ACHN (cell line): ENCODE measurements around the gene OR5K4.
"Not testable (repeated sequence)": the region's sequence is repeated elsewhere in the genome, so short reads cannot be mapped to it uniquely, and the experiment has no call there.

Experiments used
- DNase-seq: peaks from one replicate; pipeline ENCODE4 v3.0.0-alpha.2; 2015
- in situ Hi-C: cut with HindIII; loops from 2 replicates; pipeline ENCODE4 v1.10.0; 2017; ENCODE audit warnings: low sequenced_read_pairs, low pct_ligation_motif_present, low pct_unique_long_range_greater_than_20kb

The OR5K4 gene

GRCh38 chr3:98361289-98361688 lies 7.6 kb downstream of the OR5K4 start:
- in situ Hi-C loops: no loop called here
- no peak for DNase-seq

GRCh38 chr3:98367464-98368246 lies 14.0 kb downstream of the OR5K4 start:
- in situ Hi-C loops: no loop called here
- no peak for DNase-seq

GRCh38 chr3:98371186-98371585 lies 17.5 kb downstream of the OR5K4 start:
- no peak for DNase-seq
- in situ Hi-C loops: no loop called here

GRCh38 chr3:98371853-98372252 lies 18.2 kb downstream of the OR5K4 start:
- in situ Hi-C loops: no loop called here
- DNase-seq: no peak

GRCh38 chr3:98372445-98372844 lies 18.8 kb downstream of the OR5K4 start:
- in situ Hi-C loops: no loop called here
- DNase-seq: no peak

- DNase-seq: no peak
- in situ Hi-C loops: no loop called here
Observed at GRCh38 chr3:98376631-98377030, 23.0 kb downstream of the OR5K4 start.

- no peak for DNase-seq
- in situ Hi-C loops: no loop called here
Observed at GRCh38 chr3:98388147-98388546, 34.5 kb downstream of the OR5K4 start.

- DNase-seq: no peak
- in situ Hi-C loops: no loop called here
Observed at GRCh38 chr3:98390366-98390765, 36.7 kb downstream of the OR5K4 start, which contains the start of gene OR5K3. OR5K3 (plus strand) TSS chr3:98390666; CDS start chr3:98390666, 0 bp downstream.

GRCh38 chr3:98395101-98395500 lies 41.4 kb downstream of the OR5K4 start:
- in situ Hi-C loops: no loop called here

GRCh38 chr3:98396482-98396881 lies 42.8 kb downstream of the OR5K4 start:
- in situ Hi-C loops, DNase-seq: not testable (repeated sequence)

More at GRCh38 chr3:98395101-98395500, 41.4 kb downstream of the OR5K4 start:
- no peak for DNase-seq

- no peak for DNase-seq
- in situ Hi-C loops: no loop called here
Observed at GRCh38 chr3:98398513-98398912, 44.9 kb downstream of the OR5K4 start.

GRCh38 chr3:98402507-98402906 lies 48.9 kb downstream of the OR5K4 start:
- no peak for DNase-seq
- in situ Hi-C loops: no loop called here

- DNase-seq: no peak
- in situ Hi-C loops: no loop called here
Observed at GRCh38 chr3:98404010-98404409, 50.4 kb downstream of the OR5K4 start.
